Measurements from ENCODE around the gene MRPS2. TPM values are rescaled to one million over a fixed set of nuclear protein-coding genes. Genes with fewer than 3 reads are reported as not detected.

The MRPS2 gene
- total and polyA plus RNA-seq, 2 of the 4 experiments (the other 2 are of a cell fraction) = 53.1 to 104 TPM

Other genes with a start within 250 kb of the MRPS2 start
- gene PPP1R26, start 20.9 kb upstream of the MRPS2 start, total RNA-seq (2012; rRNA removed) = 3.8 and 4.4 TPM in 2 replicates
- gene PPP1R26, start 20.9 kb upstream of the MRPS2 start, polyA plus RNA-seq (2012; rRNA removed) = 5.6 and 6.0 TPM in 2 replicates
- gene LCN1, start 20.8 kb downstream of the MRPS2 start, total RNA-seq (2012; rRNA removed) = not detected in 2 replicates
- not detected in 2 replicates for gene LCN1, start 20.8 kb downstream of the MRPS2 start, polyA plus RNA-seq (2012; rRNA removed)
- gene OBP2A, start 45.4 kb downstream of the MRPS2 start, total RNA-seq (2012; rRNA removed) = not detected in 2 replicates
- not detected in 2 replicates for gene OBP2A, start 45.4 kb downstream of the MRPS2 start, polyA plus RNA-seq (2012; rRNA removed)
- not detected in 2 replicates for gene PAEP, start 61.1 kb downstream of the MRPS2 start, total RNA-seq (2012; rRNA removed)
- not detected in 2 replicates for gene PAEP, start 61.1 kb downstream of the MRPS2 start, polyA plus RNA-seq (2012; rRNA removed)
- not detected in 2 replicates for gene GLT6D1, start 138.9 kb downstream of the MRPS2 start, total RNA-seq (2012; rRNA removed)
- not detected in 2 replicates for gene GLT6D1, start 138.9 kb downstream of the MRPS2 start, polyA plus RNA-seq (2012; rRNA removed)
- gene LCN9, start 162.6 kb downstream of the MRPS2 start, total RNA-seq (2012; rRNA removed) = not detected in 2 replicates
- not detected in 2 replicates for gene LCN9, start 162.6 kb downstream of the MRPS2 start, polyA plus RNA-seq (2012; rRNA removed)
- gene SOHLH1, start 198.8 kb downstream of the MRPS2 start, total RNA-seq (2012; rRNA removed) = not detected in 2 replicates
- not detected in 2 replicates for gene SOHLH1, start 198.8 kb downstream of the MRPS2 start, polyA plus RNA-seq (2012; rRNA removed)
- not detected in 2 replicates for gene KCNT1, start 201.5 kb downstream of the MRPS2 start, total RNA-seq (2012; rRNA removed)
- gene KCNT1, start 201.5 kb downstream of the MRPS2 start, polyA plus RNA-seq (2012; rRNA removed) = not detected in 2 replicates